OCI-LY1 (cell line): Measurements from ENCODE around the gene AGPS.
"Not testable (repeated sequence)": the region's sequence is repeated elsewhere in the genome, so short reads cannot be mapped to it uniquely, and the experiment has no call there.

Experiments used
- H2AFZ ChIP-seq: fragments of 200-600 bp; sonication (generic), shearing (Covaris generic); 2 replicates; pipeline ENCODE4 v1.6.0; 2014; ENCODE audit warnings: antibody characterized with exemption, mild to moderate bottlenecking, low read length
- H3F3A ChIP-seq: fragments of 200-600 bp; sonication (generic), shearing (Covaris generic); 2 replicates; pipeline ENCODE4 v1.6.0; 2014; ENCODE audit warnings: mild to moderate bottlenecking, antibody characterized with exemption, low read length, moderate library complexity; ENCODE audit not compliant: insufficient read depth
- H3K27ac ChIP-seq: fragments of 200-600 bp; sonication (generic); 2 replicates; pipeline ENCODE4 v1.5.1; 2014; ENCODE audit warnings: low read length, mixed run types, mild to moderate bottlenecking, low read depth; ENCODE audit not compliant: poor library complexity, severe bottlenecking
- H3K27me3 ChIP-seq: fragments of 200-600 bp; sonication (generic); 2 replicates; pipeline ENCODE4 v1.6.0; 2014; ENCODE audit warnings: antibody characterized with exemption, mild to moderate bottlenecking, low read length, moderate library complexity; ENCODE audit not compliant: insufficient read depth
- H3K36me3 ChIP-seq: fragments of 200-600 bp; sonication (generic); 2 replicates; pipeline ENCODE4 v1.6.1; 2014; ENCODE audit warnings: mild to moderate bottlenecking, antibody characterized with exemption, low read length, moderate library complexity, mixed read lengths; ENCODE audit not compliant: insufficient read depth
- H3K4me1 ChIP-seq: fragments of 200-600 bp; sonication (generic); 2 replicates; pipeline ENCODE4 v1.5.1; 2014; ENCODE audit warnings: mild to moderate bottlenecking, low read length, moderate library complexity; ENCODE audit not compliant: insufficient read depth, severe bottlenecking
- H3K4me2 ChIP-seq: fragments of 200-600 bp; sonication (generic), shearing (Covaris generic); 2 replicates; pipeline ENCODE4 v1.6.1; 2014; ENCODE audit warnings: low read length
- H3K4me3 ChIP-seq: fragments of 200-600 bp; sonication (generic); 2 replicates; pipeline ENCODE4 v1.5.1; 2014; ENCODE audit warnings: low read length, low read depth, mild to moderate bottlenecking, mixed read lengths; ENCODE audit not compliant: poor library complexity, severe bottlenecking
- H3K79me2 ChIP-seq: fragments of 200-600 bp; shearing (Covaris generic); 2 replicates; pipeline ENCODE4 v1.6.1; 2016; ENCODE audit warnings: mixed run types, low read length, mixed read lengths; ENCODE audit not compliant: insufficient read depth
- H3K9ac ChIP-seq: fragments of 200-600 bp; sonication (generic), shearing (Covaris generic); 2 replicates; pipeline ENCODE4 v1.6.1; 2014; ENCODE audit warnings: mild to moderate bottlenecking, low read length, mixed read lengths
- H3K9me2 ChIP-seq: fragments of 200-600 bp; sonication (generic), shearing (Covaris generic); 2 replicates; pipeline ENCODE4 v1.6.1; 2014; ENCODE audit warnings: low read depth, mild to moderate bottlenecking, low read length, mixed read lengths
- H3K9me3 ChIP-seq: fragments of 200-600 bp; shearing (Covaris generic); 2 replicates; pipeline ENCODE4 v1.6.1; 2014; ENCODE audit warnings: low read length, mixed read lengths
- H4K20me1 ChIP-seq: fragments of 200-600 bp; sonication (generic), shearing (Covaris generic); 2 replicates; pipeline ENCODE4 v1.6.0; 2016; ENCODE audit warnings: mild to moderate bottlenecking, low read length; ENCODE audit not compliant: insufficient read depth
- EZH2 ChIP-seq: fragments of 200-600 bp; sonication (generic), shearing (Covaris generic); IDR thresholded peaks from 2 replicates; pipeline ENCODE4 v1.8.0; 2017; ENCODE audit warnings: borderline replicate concordance, mixed run types, mild to moderate bottlenecking, antibody characterized with exemption, low read length, moderate library complexity, mixed read lengths
- TF ChIP-seq, protein P1 (sequence below): fragments of 200-600 bp; sonication (generic), shearing (Covaris generic); IDR thresholded peaks from 2 replicates; pipeline ENCODE4 v1.5.1; 2017; ENCODE audit warnings: mild to moderate bottlenecking, antibody characterized with exemption, low read length, moderate library complexity, mixed read lengths

Gene AGPS

DNA sequence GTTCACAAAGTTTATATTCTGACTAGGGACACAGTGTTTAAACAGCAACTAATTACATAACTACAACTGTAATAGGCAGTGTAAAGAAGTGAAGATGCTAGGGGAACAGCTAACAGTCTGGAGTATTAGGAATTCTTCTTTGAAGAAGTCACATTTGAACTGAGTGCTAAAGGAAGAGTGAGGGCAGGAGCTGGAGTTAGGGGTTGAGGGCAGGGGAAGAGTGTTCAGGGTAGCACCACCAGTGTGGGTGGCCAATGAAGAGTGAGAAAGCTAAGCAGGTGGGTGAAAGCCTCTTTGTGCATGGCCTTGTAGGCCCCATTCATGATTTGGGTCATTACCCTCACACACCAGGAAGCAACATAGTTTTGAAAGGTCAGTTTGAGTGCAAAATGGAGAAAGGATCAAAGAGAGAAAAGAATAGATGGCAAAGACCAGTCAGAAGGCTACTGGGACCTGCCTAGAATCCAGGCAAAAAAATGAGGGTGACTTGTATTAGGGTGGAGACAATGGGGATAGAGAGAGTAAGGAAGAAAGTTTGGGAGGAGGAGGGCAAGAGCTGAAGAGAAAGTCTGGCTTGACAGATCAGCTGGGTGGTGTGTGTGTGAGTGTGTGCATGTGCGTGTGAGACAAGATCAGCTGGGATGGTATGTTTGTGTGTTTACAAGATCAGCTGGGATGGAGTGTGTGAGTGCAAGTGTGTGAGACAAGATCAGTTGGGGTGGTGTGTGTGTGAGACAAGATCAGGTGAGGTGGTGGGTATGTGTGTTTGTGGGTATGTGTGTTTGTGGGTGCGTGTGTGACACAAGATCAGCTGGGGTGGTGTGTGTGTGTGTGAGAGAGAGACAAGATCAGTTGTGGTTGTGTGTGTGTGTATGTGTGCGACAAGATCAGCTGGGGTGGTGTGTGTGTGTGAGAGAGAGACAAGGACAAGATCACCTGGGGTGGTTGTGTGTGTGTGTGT is 43.6 kb upstream of the AGPS start:
- H3K36me3 ChIP-seq = no peaks in the 10 kb centered on the region

DNA sequence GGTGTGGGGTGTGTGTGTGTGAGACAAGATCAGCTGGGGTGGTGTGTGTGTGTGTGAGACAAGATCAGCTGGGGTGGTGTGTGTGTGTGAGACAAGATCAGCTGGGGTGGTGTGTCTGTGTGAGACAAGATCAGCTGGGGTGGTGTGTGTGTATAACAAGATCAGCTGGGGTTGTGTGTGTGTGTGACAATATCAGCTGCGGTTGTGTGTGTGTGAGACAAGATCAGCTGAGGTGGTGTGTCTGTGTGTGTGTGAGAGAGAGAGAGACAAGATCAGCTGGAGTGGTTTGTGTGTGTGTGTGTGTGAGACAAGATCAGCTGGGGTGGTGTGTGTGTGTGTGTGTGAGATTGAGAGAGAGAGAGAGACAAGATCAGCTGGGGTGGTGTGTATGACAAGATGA is 41.9 kb upstream of the AGPS start:
- not testable (repeated sequence) for H3K4me2 ChIP-seq, H2AFZ ChIP-seq, H3K9me3 ChIP-seq, H3K4me1 ChIP-seq, H4K20me1 ChIP-seq, H3K27ac ChIP-seq, H3F3A ChIP-seq, H3K9ac ChIP-seq, H3K4me3 ChIP-seq, H3K79me2 ChIP-seq, H3K36me3 ChIP-seq, H3K27me3 ChIP-seq, H3K9me2 ChIP-seq

More for the DNA sequence above, 43.6 kb upstream of the AGPS start:
- H3K4me3 ChIP-seq = no peak overlapping the region
- H3K4me1 ChIP-seq = no peaks in the 10 kb centered on the region
- H3K79me2 ChIP-seq = no peaks in the 10 kb centered on the region
- no peak overlapping the region for H2AFZ ChIP-seq
- H4K20me1 ChIP-seq = no peaks in the 10 kb centered on the region
- H3K9me3 ChIP-seq = no peaks in the 10 kb centered on the region
- TF ChIP-seq, protein P1, sequence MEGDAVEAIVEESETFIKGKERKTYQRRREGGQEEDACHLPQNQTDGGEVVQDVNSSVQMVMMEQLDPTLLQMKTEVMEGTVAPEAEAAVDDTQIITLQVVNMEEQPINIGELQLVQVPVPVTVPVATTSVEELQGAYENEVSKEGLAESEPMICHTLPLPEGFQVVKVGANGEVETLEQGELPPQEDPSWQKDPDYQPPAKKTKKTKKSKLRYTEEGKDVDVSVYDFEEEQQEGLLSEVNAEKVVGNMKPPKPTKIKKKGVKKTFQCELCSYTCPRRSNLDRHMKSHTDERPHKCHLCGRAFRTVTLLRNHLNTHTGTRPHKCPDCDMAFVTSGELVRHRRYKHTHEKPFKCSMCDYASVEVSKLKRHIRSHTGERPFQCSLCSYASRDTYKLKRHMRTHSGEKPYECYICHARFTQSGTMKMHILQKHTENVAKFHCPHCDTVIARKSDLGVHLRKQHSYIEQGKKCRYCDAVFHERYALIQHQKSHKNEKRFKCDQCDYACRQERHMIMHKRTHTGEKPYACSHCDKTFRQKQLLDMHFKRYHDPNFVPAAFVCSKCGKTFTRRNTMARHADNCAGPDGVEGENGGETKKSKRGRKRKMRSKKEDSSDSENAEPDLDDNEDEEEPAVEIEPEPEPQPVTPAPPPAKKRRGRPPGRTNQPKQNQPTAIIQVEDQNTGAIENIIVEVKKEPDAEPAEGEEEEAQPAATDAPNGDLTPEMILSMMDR = no peak
- no peak for TF ChIP-seq EZH2
- H3K9me2 ChIP-seq = no peaks in the 10 kb centered on the region
- no peak overlapping the region for H3K9ac ChIP-seq
- no peaks in the 10 kb centered on the region for H3F3A ChIP-seq
- no peaks in the 10 kb centered on the region for H3K27me3 ChIP-seq
- H3K4me2 ChIP-seq = no peak overlapping the region
- no peak overlapping the region for H3K27ac ChIP-seq

DNA sequence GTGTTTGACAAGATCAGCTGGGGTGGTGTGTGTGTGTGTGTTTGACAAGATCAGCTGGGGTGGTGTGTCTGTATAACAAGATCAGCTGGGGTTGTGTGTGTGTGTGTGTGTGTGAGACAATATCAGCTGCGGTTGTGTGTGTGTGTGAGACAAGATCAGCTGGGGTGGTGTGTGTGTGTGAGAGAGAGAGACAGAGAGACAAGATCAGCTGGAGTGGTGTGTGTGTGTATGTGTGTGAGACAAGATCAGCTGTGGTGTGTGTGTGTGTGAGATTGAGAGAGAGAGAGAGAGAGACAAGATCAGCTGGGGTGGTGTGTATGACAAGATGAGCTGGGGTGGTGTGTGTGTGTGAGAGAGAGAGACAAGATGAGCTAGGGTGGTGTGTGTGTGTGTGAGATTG is 41.5 kb upstream of the AGPS start:
- H3K9me3 ChIP-seq, H3F3A ChIP-seq, H3K4me1 ChIP-seq, H4K20me1 ChIP-seq, H3K4me3 ChIP-seq, H3K4me2 ChIP-seq, H3K9ac ChIP-seq, H3K27ac ChIP-seq, H2AFZ ChIP-seq, H3K36me3 ChIP-seq, H3K27me3 ChIP-seq, H3K9me2 ChIP-seq, H3K79me2 ChIP-seq: not testable (repeated sequence)

DNA sequence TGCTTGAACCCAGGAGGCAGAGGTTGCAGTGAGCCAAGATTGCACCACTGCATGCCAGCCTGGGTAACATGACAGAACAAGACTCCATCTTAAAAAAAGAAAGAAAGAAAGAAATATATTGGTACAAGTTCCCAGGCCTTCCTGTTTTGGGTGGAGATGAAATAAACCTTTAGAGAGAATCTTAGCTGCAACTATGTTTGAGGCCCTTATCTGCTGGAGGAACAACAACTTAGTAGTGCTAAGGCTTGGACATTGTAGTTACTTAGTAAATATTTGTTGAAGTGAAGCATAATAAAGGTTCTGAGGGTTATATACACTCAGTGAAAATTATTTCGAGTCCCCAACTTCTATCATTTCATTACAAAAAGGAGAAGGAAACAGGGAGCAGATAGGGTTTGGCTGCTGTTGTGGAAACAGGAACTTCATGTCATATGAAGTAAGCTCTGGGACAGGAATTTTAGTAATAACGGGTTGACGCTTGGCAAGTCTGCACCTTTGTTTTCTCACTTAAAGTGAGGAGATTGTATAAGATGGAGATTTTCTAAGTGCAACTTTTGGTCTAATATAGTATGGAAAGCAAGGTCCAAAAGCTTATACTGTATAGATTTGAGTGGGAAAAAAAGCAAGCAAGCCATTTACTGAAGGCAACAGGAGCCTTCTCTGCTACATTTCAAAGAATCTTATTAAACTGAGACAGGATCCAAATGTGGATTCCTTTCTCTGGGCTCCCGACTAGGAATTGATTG is 40.0 kb upstream of the AGPS start:
- Histone ChIP-seq H3K9me3 (no peaks in the 10 kb centered on the region), H3K4me3 (no peak overlapping the region), H3K27me3 (no peaks in the 10 kb centered on the region), H3K9ac (no peak overlapping the region), H3K9me2 (no peaks in the 10 kb centered on the region), H3K4me2 (no peak overlapping the region), H3K27ac (no peak overlapping the region), H3K79me2 (no peaks in the 10 kb centered on the region), H3K36me3 (no peaks in the 10 kb centered on the region), H4K20me1 (no peaks in the 10 kb centered on the region), H3F3A (no peaks in the 10 kb centered on the region), H3K4me1 (no peaks in the 10 kb centered on the region), H2AFZ (no peak overlapping the region)
- TF ChIP-seq, protein P1 = no peak
- TF ChIP-seq EZH2 = no peak
